ENCODE results near the gene MUS81.

DNA sequence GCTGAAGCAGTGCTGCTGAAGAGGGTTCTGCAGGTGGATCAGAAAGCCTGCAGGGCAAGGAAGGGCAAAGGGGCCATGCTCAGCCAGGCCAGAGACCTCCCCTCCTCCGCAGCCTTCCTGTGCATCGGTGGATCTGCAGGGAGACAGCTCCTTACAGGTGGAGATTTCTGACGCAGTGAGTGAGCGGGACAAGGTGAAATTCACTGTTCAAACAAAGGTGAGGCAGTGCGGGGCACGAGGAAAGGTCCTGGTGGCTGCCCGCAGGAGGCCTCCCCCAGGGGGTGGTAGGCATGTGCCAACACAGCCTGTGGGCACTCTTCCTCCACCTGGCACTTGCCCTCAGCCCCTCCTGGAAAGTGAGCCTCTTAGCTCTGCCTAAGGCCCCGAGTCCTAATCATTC lies 10.9 kb upstream of the MUS81 start:
- TF ChIP-seq EZH2 (IDR thresholded peaks at IDR 0.05), result no peak
- TF ChIP-seq, protein P1, sequence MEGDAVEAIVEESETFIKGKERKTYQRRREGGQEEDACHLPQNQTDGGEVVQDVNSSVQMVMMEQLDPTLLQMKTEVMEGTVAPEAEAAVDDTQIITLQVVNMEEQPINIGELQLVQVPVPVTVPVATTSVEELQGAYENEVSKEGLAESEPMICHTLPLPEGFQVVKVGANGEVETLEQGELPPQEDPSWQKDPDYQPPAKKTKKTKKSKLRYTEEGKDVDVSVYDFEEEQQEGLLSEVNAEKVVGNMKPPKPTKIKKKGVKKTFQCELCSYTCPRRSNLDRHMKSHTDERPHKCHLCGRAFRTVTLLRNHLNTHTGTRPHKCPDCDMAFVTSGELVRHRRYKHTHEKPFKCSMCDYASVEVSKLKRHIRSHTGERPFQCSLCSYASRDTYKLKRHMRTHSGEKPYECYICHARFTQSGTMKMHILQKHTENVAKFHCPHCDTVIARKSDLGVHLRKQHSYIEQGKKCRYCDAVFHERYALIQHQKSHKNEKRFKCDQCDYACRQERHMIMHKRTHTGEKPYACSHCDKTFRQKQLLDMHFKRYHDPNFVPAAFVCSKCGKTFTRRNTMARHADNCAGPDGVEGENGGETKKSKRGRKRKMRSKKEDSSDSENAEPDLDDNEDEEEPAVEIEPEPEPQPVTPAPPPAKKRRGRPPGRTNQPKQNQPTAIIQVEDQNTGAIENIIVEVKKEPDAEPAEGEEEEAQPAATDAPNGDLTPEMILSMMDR (IDR thresholded peaks at IDR 0.05), result no peak
